Trophoblast cell (in vitro differentiated cells and primary cell): ENCODE results near the gene TUBB8B.
"Not testable (repeated sequence)": the region's sequence is repeated elsewhere in the genome, so short reads cannot be mapped to it uniquely, and the experiment has no call there.

ENCODE experiments used
- DNase-seq, 2 donors: peaks; one replicate each; pipeline ENCODE4 v3.0.0-alpha.2; 2016
- H2AFZ ChIP-seq: 2 replicates; pipeline ENCODE4 v1.6.1; 2013; ENCODE audit warnings: low read length, moderate library complexity, mild to moderate bottlenecking; ENCODE audit not compliant: insufficient read depth, poor library complexity
- H2AK5ac ChIP-seq: 2 replicates; pipeline ENCODE4 v1.6.1; 2013; ENCODE audit warnings: mild to moderate bottlenecking, low read length
- H2BK120ac ChIP-seq: 2 replicates; pipeline ENCODE4 v1.6.1; 2013; ENCODE audit warnings: low read length, mild to moderate bottlenecking, moderate library complexity; ENCODE audit not compliant: insufficient read depth, poor library complexity
- H2BK12ac ChIP-seq: 2 replicates; pipeline ENCODE4 v1.6.1; 2013; ENCODE audit warnings: mild to moderate bottlenecking, low read length, moderate library complexity
- H2BK5ac ChIP-seq: 2 replicates; pipeline ENCODE4 v1.6.1; 2013; ENCODE audit warnings: low read length, low read depth, moderate library complexity, mild to moderate bottlenecking; ENCODE audit not compliant: poor library complexity
- H3K14ac ChIP-seq: 2 replicates; pipeline ENCODE4 v1.6.1; 2013; ENCODE audit warnings: mild to moderate bottlenecking, low read length
- H3K18ac ChIP-seq: 2 replicates; pipeline ENCODE4 v1.6.1; 2013; ENCODE audit warnings: mild to moderate bottlenecking, low read length
- H3K23ac ChIP-seq: 2 replicates; pipeline ENCODE4 v1.6.1; 2013; ENCODE audit warnings: low read length
- H3K27ac ChIP-seq: 2 replicates; pipeline ENCODE4 v1.5.1; 2013; ENCODE audit warnings: low read depth, mild to moderate bottlenecking, inconsistent platforms, low read length, moderate library complexity
- H3K27me3 ChIP-seq: 2 replicates; pipeline ENCODE4 v1.6.1; 2013; ENCODE audit warnings: inconsistent platforms, mild to moderate bottlenecking, low read length, moderate library complexity; ENCODE audit not compliant: insufficient read depth
- H3K36me3 ChIP-seq, 2 experiments: 1 replicate in 1 of 2; 2 replicates in 1 of 2; pipeline ENCODE4 v1.6.1; 2013; ENCODE audit warnings: low read length in 2 of 2, mild to moderate bottlenecking in 2 of 2, moderate library complexity in 1 of 2; ENCODE audit not compliant: insufficient read depth in 2 of 2, control insufficient read depth in 1 of 2
- H3K4ac ChIP-seq: 2 replicates; pipeline ENCODE4 v1.6.1; 2013; ENCODE audit warnings: low read depth, mild to moderate bottlenecking, low read length, moderate library complexity
- H3K4me1 ChIP-seq, 2 experiments: 1 replicate in 1 of 2; 2 replicates in 1 of 2; pipeline ENCODE4 v1.6.1; 2013; ENCODE audit warnings: low read length in 2 of 2, mild to moderate bottlenecking in 2 of 2, moderate library complexity in 1 of 2; ENCODE audit not compliant: insufficient read depth in 2 of 2, control insufficient read depth in 1 of 2
- H3K4me2 ChIP-seq: 2 replicates; pipeline ENCODE4 v1.6.1; 2013; ENCODE audit warnings: inconsistent platforms, mild to moderate bottlenecking, low read length, moderate library complexity
- H3K4me3 ChIP-seq: 2 replicates; pipeline ENCODE4 v1.5.1; 2013; ENCODE audit warnings: mild to moderate bottlenecking, low read depth, low read length, inconsistent platforms
- H3K79me1 ChIP-seq: one replicate; pipeline ENCODE4 v1.6.1; 2013; ENCODE audit warnings: low read length
- H3K79me2 ChIP-seq: 2 replicates; pipeline ENCODE4 v1.6.1; 2013; ENCODE audit warnings: low read length, mild to moderate bottlenecking; ENCODE audit not compliant: control insufficient read depth, insufficient read depth, poor library complexity
- H3K9ac ChIP-seq: 2 replicates; pipeline ENCODE4 v1.6.1; 2013; ENCODE audit warnings: mild to moderate bottlenecking, low read length
- H3K9me3 ChIP-seq: 2 replicates; pipeline ENCODE4 v1.6.1; 2013; ENCODE audit warnings: low read depth, mild to moderate bottlenecking, control low read depth, inconsistent platforms, low read length; ENCODE audit not compliant: insufficient read depth
- H4K12ac ChIP-seq: 2 replicates; pipeline ENCODE4 v1.6.1; 2013; ENCODE audit warnings: low read depth, mild to moderate bottlenecking, low read length, moderate library complexity
- H4K8ac ChIP-seq: 2 replicates; pipeline ENCODE4 v1.6.1; 2013; ENCODE audit warnings: low read depth, mild to moderate bottlenecking, low read length, moderate library complexity
- H4K91ac ChIP-seq: one replicate; pipeline ENCODE4 v1.6.1; 2013; ENCODE audit warnings: low read depth, mild to moderate bottlenecking, low read length, moderate library complexity
- WGBS: extraction: QIAGEN DNeasy Blood & Tissue Kit; methylation state at CpG from one replicate; pipeline ENCODE4 v1.1.7; 2013; ENCODE audit warnings: missing lambda C conversion rate; ENCODE audit not compliant: insufficient read length, insufficient coverage; ENCODE audit errors: extremely low coverage; 5-methylcytosine and 5-hydroxymethylcytosine counted together

TUBB8B gene

DNA sequence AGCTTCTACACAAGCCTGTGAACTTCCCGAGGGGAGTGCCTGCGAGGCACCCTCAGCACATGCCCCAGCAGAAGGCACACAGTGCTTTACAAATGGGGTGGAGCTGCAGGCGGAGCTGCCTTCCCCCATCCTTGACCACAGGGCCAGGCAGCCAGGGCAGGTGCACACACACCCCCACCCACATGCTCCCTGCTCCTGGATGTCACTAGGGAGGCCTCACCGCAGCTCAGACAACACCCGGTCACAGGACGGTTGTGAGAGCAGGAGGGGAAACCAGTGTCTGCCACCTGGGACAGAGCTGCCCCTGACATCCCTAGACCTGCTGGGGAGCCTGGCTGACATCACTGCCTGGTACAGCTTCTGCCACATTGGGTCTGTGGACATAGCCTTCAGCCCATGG lies 39.7 kb upstream of the TUBB8B start:
- H3K4me2 ChIP-seq, H2BK5ac ChIP-seq, H3K4me1 ChIP-seq, H3K14ac ChIP-seq, H2BK120ac ChIP-seq, H3K27ac ChIP-seq, H3K4me3 ChIP-seq, H3K23ac ChIP-seq, H3K4ac ChIP-seq, H3K27me3 ChIP-seq, H4K91ac ChIP-seq, H2AFZ ChIP-seq, H3K79me1 ChIP-seq, H3K79me2 ChIP-seq, H3K18ac ChIP-seq, H4K8ac ChIP-seq, H4K12ac ChIP-seq, H2BK12ac ChIP-seq, H3K36me3 ChIP-seq, H3K9ac ChIP-seq, DNase-seq, H2AK5ac ChIP-seq: not testable (repeated sequence)
- H3K9me3 ChIP-seq = peaks cover 18% of the 10 kb centered on the region
- no CpG with 5 or more reads among the region's 6 CpGs for WGBS

DNA sequence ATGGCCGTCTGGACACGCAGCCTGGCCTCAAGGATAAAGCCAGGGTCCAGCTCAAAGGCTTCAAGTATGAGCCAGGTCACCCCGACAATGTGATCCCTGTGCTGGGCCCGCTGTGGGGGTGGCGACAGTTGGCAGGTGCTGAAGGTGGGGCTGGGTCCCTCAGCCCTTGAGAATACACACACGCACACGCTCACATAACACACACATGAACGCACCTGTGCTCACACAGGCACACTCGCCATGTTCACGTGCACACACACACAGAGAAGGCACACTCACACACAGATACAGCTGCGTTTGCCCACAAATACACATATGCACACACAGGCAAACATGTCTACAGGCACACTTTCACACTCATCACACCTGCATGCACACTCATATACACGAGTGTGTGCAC lies 35.4 kb upstream of the TUBB8B start:
- H3K27ac ChIP-seq, H4K12ac ChIP-seq, H3K4me3 ChIP-seq, H2AFZ ChIP-seq, H2BK120ac ChIP-seq, DNase-seq, H3K4me1 ChIP-seq, H4K8ac ChIP-seq, H3K27me3 ChIP-seq, H2AK5ac ChIP-seq, H2BK5ac ChIP-seq, H3K18ac ChIP-seq, H3K9ac ChIP-seq, H3K23ac ChIP-seq, H4K91ac ChIP-seq, H3K4me2 ChIP-seq, H3K14ac ChIP-seq, H3K4ac ChIP-seq, H3K36me3 ChIP-seq, H2BK12ac ChIP-seq, H3K79me1 ChIP-seq, H3K79me2 ChIP-seq: not testable (repeated sequence)
- peaks cover 38% of the 10 kb centered on the region for H3K9me3 ChIP-seq
- WGBS = no CpG with 5 or more reads among the region's 12 CpGs

DNA sequence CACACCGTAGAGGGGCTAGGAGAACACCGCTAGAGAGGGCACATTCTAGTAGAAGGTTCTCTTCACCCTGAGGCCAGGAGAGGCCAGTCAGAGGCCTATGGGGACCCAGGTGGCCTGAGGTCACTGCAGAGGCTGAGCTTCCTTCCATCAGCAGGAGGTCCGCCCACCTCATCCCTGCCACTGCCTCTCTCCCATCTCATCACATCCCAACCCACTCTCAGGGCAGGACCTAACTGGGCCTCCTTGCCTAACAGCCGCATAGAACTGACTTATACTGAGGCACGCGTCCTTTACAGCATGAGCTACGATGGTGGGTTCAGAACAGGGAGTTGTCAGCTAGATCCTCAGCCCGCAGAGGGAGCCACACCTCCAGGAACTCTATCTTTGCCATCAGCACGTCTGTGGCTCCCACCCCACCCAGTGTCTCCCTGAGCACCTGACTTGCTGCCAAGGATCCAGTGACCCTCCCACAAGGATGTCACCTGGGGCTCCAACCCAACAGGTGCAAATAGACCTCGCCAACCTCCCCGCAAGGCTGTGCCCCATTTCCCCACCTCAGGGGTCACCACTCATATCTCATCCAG lies 33.3 kb upstream of the TUBB8B start:
- not testable (repeated sequence) for H2BK12ac ChIP-seq, H2BK120ac ChIP-seq, H2AK5ac ChIP-seq, H4K12ac ChIP-seq, DNase-seq, H2AFZ ChIP-seq, H3K79me2 ChIP-seq, H3K27ac ChIP-seq, H4K91ac ChIP-seq, H3K79me1 ChIP-seq, H3K9ac ChIP-seq, H3K4me3 ChIP-seq, H3K4ac ChIP-seq, H3K23ac ChIP-seq, H3K36me3 ChIP-seq, H3K4me2 ChIP-seq, H3K18ac ChIP-seq, H3K4me1 ChIP-seq, H3K14ac ChIP-seq, H3K27me3 ChIP-seq, H2BK5ac ChIP-seq, H4K8ac ChIP-seq
- no CpG with 5 or more reads among the region's 11 CpGs for WGBS
- peaks cover 37% of the 10 kb centered on the region for H3K9me3 ChIP-seq

DNA sequence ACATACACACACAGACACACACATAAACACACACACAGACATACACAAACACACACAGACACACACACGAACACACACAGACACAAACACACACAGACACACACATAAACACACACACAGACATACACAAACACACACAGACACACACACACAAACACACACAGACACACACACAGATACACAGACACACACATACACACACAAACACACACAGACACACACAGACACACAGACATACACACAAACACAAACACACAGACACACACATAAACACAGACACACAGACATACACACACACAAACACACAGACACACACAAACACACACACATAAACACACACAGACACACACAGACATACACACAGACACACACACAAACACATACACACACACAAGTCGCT lies 31.5 kb upstream of the TUBB8B start:
- H4K12ac ChIP-seq, H3K79me2 ChIP-seq, H2BK5ac ChIP-seq, H3K4me3 ChIP-seq, H4K91ac ChIP-seq, H3K4ac ChIP-seq, H2BK12ac ChIP-seq, H3K36me3 ChIP-seq, H3K18ac ChIP-seq, H3K27ac ChIP-seq, H3K23ac ChIP-seq, H3K9ac ChIP-seq, H4K8ac ChIP-seq, H3K79me1 ChIP-seq, H2AK5ac ChIP-seq, H2BK120ac ChIP-seq, H2AFZ ChIP-seq, H3K4me1 ChIP-seq, H3K27me3 ChIP-seq, H3K14ac ChIP-seq, H3K4me2 ChIP-seq, DNase-seq: not testable (repeated sequence)
- peaks cover 33% of the 10 kb centered on the region for H3K9me3 ChIP-seq
- no CpG with 5 or more reads among the region's 2 CpGs for WGBS
